Measurements from ENCODE around the gene ADGRG6. TPM values are rescaled to one million over a fixed set of nuclear protein-coding genes. Genes with fewer than 3 reads are reported as not detected.

Gene ADGRG6
- total and polyA plus RNA-seq, 9 of the 15 experiments (the other 6 are each of a cell fraction or from before 2014, with no cell fraction given) = under 0.01 to 0.11 (median 0.05) TPM; not detected in 5

GRCh38 chr6:142440600-142441293 is 138.9 kb downstream of the ADGRG6 start (continued):
- TF ChIP-seq CREB3L1 (IDR thresholded peaks at IDR 0.05; ENCODE audit: borderline replicate concordance, low read depth) = no peak
- no peak for TF ChIP-seq ZNF511 (CRISPR knock-in tag; IDR thresholded peaks at IDR 0.05)
- no peak for TF ChIP-seq ZC3H4 (CRISPR knock-in tag; IDR thresholded peaks at IDR 0.05; ENCODE audit: borderline replicate concordance)
- no peak for TF ChIP-seq PURB (CRISPR knock-in tag; IDR thresholded peaks at IDR 0.05; ENCODE audit: low read depth)
- TF ChIP-seq ZNF41 (CRISPR knock-in tag; conservative IDR thresholded peaks at IDR 0.05) = no peak

DNA sequence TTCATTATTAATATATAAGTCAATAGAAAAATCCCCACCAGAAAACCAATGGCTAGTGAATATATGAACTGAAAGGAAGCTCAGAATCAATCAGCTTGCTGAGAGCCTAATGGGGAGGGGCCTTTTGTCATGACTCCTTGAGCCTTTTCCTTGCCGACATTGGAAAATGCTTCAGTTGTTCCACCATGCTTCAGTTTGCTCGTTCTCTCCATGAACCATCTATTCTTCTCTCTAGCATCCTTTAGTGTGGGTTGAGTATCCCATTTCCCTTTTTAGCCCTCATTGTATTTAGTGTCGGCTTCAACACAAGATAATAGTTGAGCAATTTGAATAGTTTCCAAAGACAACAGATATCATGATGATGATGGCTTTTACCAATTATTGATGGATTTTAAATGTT is 139.9 kb downstream of the ADGRG6 start:
- in situ Hi-C loops (cut with MboI) (no loop called here), intact Hi-C loops (cut with micrococcal nuclease) (no loop called here)
- Histone ChIP-seq H3K9ac (ENCODE audit: insufficient read depth in 1 of 2, low read depth in 2 of 2, low read length in 2 of 2) (no peak overlapping the region), H3K4me1 (replicated peaks in 1 of 2; ENCODE audit: control insufficient read depth in 2 of 2, insufficient read depth in 2 of 2, low read length in 2 of 2) (no peaks in the 10 kb centered on the region), H3K79me2 (ENCODE audit: control insufficient read depth, insufficient read depth, low read length) (no peaks in the 10 kb centered on the region), H3K4me2 (ENCODE audit: insufficient read depth, low read length) (no peak overlapping the region), H3K27me3 (ENCODE audit: control insufficient read depth in 2 of 2, insufficient read depth in 2 of 2, low read length in 2 of 2) (no peaks in the 10 kb centered on the region), H3K9me3 (replicated peaks; ENCODE audit: control insufficient read depth, insufficient read depth, low read depth, low read length) (no peaks in the 10 kb centered on the region), H2AFZ (ENCODE audit: low read depth, low read length) (no peak overlapping the region), H3K27ac (ENCODE audit: extremely low read depth, low read depth, low read length) (no peak overlapping the region), H3K36me3 (ENCODE audit: control insufficient read depth, insufficient read depth, low read length) (no peaks in the 10 kb centered on the region), H4K20me1 (replicated peaks; ENCODE audit: control insufficient read depth, insufficient read depth, low read length) (no peaks in the 10 kb centered on the region), H3K9me1 (ENCODE audit: control insufficient read depth, insufficient read depth, low read length) (no peaks in the 10 kb centered on the region), H3K4me3 (no peak overlapping the region)
- BruUV-seq (replicated peaks) = no TSS peak
- DNase-seq (ENCODE audit: extremely low read depth in 1 of 4, low spot score in 3 of 4) (no peak), FAIRE-seq (no peak), ATAC-seq (no peak)
- ChIA-PET POLR2A (interaction anchor here (1.0 kb wide), 1 partner anchor 16 kb away, joined by 3 read pairs; no protein-coding TSS in a partner anchor), CTCF (ENCODE audit: low intra/inter-chr PET ratio) (no interaction called here)
- 0% methylated on average over 3 of the region's 3 CpGs for WGBS (ENCODE audit: insufficient coverage, low coverage, missing lambda C conversion rate)
- TF ChIP-seq NFRKB (IDR thresholded peaks at IDR 0.05; ENCODE audit: low read depth) (no peak), FOXJ3 (CRISPR knock-in tag; IDR thresholded peaks at IDR 0.05) (no peak), E2F5 (CRISPR knock-in tag; IDR thresholded peaks at IDR 0.05) (no peak), CHAMP1 (IDR thresholded peaks at IDR 0.05) (no peak), ZNF589 (CRISPR knock-in tag; IDR thresholded peaks at IDR 0.05; ENCODE audit: low read depth) (no peak), PURB (CRISPR knock-in tag; IDR thresholded peaks at IDR 0.05; ENCODE audit: low read depth) (no peak), FOSL1 (tag; conservative IDR thresholded peaks at IDR 0.05) (no peak), PRMT5 (CRISPR knock-in tag; IDR thresholded peaks at IDR 0.05) (no peak)
- TF ChIP-seq, protein P1, sequence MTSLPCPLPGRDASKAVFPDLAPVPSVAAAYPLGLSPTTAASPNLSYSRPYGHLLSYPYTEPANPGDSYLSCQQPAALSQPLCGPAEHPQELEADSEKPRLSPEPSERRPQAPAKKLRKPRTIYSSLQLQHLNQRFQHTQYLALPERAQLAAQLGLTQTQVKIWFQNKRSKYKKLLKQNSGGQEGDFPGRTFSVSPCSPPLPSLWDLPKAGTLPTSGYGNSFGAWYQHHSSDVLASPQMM (CRISPR knock-in tag; IDR thresholded peaks at IDR 0.05) = no peak
